A673 (cell line): ENCODE results near the gene CSF2RB.

Experiments used
- EZH2 ChIP-seq: fragments of 200-600 bp; sonication (generic); IDR thresholded peaks from 2 replicates; pipeline ENCODE4 v1.6.1; 2017; ENCODE audit warnings: borderline replicate concordance, low read depth, mild to moderate bottlenecking, mixed read lengths, antibody characterized with exemption, low read length; ENCODE audit not compliant: poor library complexity, severe bottlenecking
- TF ChIP-seq, protein P1 (sequence below): fragments of 300-800, 200-600 bp; sonication (generic); conservative IDR thresholded peaks from 2 replicates; pipeline ENCODE4 v1.5.1; 2017; ENCODE audit warnings: low read depth, mild to moderate bottlenecking, antibody characterized with exemption, low read length, moderate library complexity, mixed read lengths

GRCh38 chr22:36874736-36875135 lies 38.7 kb upstream of the CSF2RB start:
- TF ChIP-seq, protein P1, sequence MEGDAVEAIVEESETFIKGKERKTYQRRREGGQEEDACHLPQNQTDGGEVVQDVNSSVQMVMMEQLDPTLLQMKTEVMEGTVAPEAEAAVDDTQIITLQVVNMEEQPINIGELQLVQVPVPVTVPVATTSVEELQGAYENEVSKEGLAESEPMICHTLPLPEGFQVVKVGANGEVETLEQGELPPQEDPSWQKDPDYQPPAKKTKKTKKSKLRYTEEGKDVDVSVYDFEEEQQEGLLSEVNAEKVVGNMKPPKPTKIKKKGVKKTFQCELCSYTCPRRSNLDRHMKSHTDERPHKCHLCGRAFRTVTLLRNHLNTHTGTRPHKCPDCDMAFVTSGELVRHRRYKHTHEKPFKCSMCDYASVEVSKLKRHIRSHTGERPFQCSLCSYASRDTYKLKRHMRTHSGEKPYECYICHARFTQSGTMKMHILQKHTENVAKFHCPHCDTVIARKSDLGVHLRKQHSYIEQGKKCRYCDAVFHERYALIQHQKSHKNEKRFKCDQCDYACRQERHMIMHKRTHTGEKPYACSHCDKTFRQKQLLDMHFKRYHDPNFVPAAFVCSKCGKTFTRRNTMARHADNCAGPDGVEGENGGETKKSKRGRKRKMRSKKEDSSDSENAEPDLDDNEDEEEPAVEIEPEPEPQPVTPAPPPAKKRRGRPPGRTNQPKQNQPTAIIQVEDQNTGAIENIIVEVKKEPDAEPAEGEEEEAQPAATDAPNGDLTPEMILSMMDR = no peak
- no peak for TF ChIP-seq EZH2
